Fibroblast of lung (primary cell): Measurements from ENCODE around the gene ART1. TPM values are rescaled to one million over a fixed set of nuclear protein-coding genes. Genes with fewer than 3 reads are reported as not detected.

Experiments used
- DNase-seq, 2 donors: peaks; one replicate each; pipeline versions ENCODE4 v3.0.0 to v3.0.0-alpha.2; 2010; ENCODE audit warnings: low read depth in 2 of 2
- H2AFZ ChIP-seq: 2 replicates; pipeline ENCODE4 v1.5.1; 2012; ENCODE audit warnings: low read length, control low read depth, inconsistent platforms
- H3K27ac ChIP-seq: 2 replicates; pipeline ENCODE4 v1.5.1; 2011; ENCODE audit warnings: low read length, control low read depth; ENCODE audit not compliant: insufficient read depth
- H3K27me3 ChIP-seq: 2 replicates; pipeline ENCODE4 v1.5.1; 2011; ENCODE audit warnings: mild to moderate bottlenecking, low read length; ENCODE audit not compliant: control insufficient read depth, insufficient read depth
- H3K36me3 ChIP-seq: 2 replicates; pipeline ENCODE4 v1.5.1; 2011; ENCODE audit warnings: low read length; ENCODE audit not compliant: control insufficient read depth, insufficient read depth
- H3K4me1 ChIP-seq: 2 replicates; pipeline ENCODE4 v1.5.1; 2011; ENCODE audit warnings: low read length; ENCODE audit not compliant: control insufficient read depth, insufficient read depth; ENCODE audit errors: extremely low read depth
- H3K4me2 ChIP-seq: 2 replicates; pipeline ENCODE4 v1.5.1; 2011; ENCODE audit warnings: low read length, control low read depth; ENCODE audit not compliant: insufficient read depth; ENCODE audit errors: extremely low read depth
- H3K4me3 ChIP-seq, 4 experiments: fragments of 200-600 bp in 1 of 4; sonication (generic) in 1 of 4; replicated peaks in 1 of 4; 2 replicates each; pipeline ENCODE4 v1.5.1; 2011 to 2016; ENCODE audit warnings: low read length in 4 of 4, low read depth in 3 of 4, mild to moderate bottlenecking in 3 of 4, control low read depth in 2 of 4, inconsistent platforms in 1 of 4, mixed read lengths in 1 of 4; ENCODE audit not compliant: insufficient read depth in 1 of 4; ENCODE audit errors: control extremely low read depth in 1 of 4
- H3K79me2 ChIP-seq: 2 replicates; pipeline ENCODE4 v1.5.1; 2012; ENCODE audit warnings: mild to moderate bottlenecking, low read length, inconsistent platforms; ENCODE audit not compliant: control insufficient read depth, insufficient read depth
- H3K9ac ChIP-seq: 2 replicates; pipeline ENCODE4 v1.5.1; 2011; ENCODE audit warnings: mild to moderate bottlenecking, low read length, control low read depth; ENCODE audit not compliant: insufficient read depth
- H3K9me3 ChIP-seq: 2 replicates; pipeline ENCODE4 v1.5.1; 2012; ENCODE audit warnings: low read depth, low read length; ENCODE audit not compliant: control insufficient read depth, insufficient read depth
- H4K20me1 ChIP-seq: 2 replicates; pipeline ENCODE4 v1.5.1; 2011; ENCODE audit warnings: low read length; ENCODE audit not compliant: control insufficient read depth, insufficient read depth; ENCODE audit errors: extremely low read depth
- EZH2 ChIP-seq: IDR thresholded peaks from 2 replicates; pipeline ENCODE4 v1.5.1; 2012; ENCODE audit warnings: low read length, control low read depth, mild to moderate bottlenecking; ENCODE audit errors: missing control alignments
- polyA plus RNA-seq, 2 donors: library from polyadenylated mRNA; depleted of rRNA in 1 of 2; stranded (reverse) in 1 of 2; unstranded in 1 of 2; fragments of >200 nt; gene quantifications; 2 replicates each; pipeline ENCODE4 v1.2.1, GENCODE V29; 2011 to 2012; ENCODE audit warnings: missing spikeins in 1 of 2
- total RNA-seq: library from RNA; depleted of rRNA; stranded (reverse); fragments of >200 nt; gene quantifications from 2 replicates; pipeline ENCODE4 v1.2.1, GENCODE V29; 2014
- TF ChIP-seq, protein P1 (sequence below), 2 donors: IDR thresholded peaks in 1 of 2; conservative IDR thresholded peaks in 1 of 2; 1 replicate in 1 of 2; 2 replicates in 1 of 2; pipeline ENCODE4 v1.5.1; 2011 to 2012; ENCODE audit warnings: low read length in 2 of 2, control low read depth in 1 of 2, inconsistent platforms in 1 of 2, low read depth in 1 of 2, mild to moderate bottlenecking in 1 of 2

ART1 gene
- total and polyA plus RNA-seq, 2 donors (not counting 1 experiment from before 2014, with no cell fraction given): not detected

DNA sequence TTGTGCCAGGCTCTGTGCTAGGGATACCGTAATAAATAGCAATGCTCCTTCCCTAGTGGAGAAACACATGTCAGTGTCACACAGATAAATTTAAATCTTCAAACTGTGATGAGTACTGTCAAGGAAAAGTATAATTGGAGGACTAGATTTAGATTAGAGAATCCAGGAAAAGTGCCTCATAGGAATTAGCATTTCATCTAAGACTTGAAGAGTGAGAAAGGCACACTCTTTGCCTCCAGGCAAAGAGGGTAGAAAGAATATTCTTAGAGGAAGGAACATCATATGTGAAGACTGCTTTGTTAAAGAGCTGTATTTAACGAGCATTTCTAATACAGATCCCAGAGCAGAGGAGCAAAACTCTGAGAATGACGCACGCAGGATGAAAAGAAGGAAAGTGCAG, 34.1 kb upstream of the ART1 start:
- no peak for DNase-seq
- H3K27me3 ChIP-seq: no peaks in the 10 kb centered on the region
- no peak for TF ChIP-seq EZH2
- TF ChIP-seq, protein P1, sequence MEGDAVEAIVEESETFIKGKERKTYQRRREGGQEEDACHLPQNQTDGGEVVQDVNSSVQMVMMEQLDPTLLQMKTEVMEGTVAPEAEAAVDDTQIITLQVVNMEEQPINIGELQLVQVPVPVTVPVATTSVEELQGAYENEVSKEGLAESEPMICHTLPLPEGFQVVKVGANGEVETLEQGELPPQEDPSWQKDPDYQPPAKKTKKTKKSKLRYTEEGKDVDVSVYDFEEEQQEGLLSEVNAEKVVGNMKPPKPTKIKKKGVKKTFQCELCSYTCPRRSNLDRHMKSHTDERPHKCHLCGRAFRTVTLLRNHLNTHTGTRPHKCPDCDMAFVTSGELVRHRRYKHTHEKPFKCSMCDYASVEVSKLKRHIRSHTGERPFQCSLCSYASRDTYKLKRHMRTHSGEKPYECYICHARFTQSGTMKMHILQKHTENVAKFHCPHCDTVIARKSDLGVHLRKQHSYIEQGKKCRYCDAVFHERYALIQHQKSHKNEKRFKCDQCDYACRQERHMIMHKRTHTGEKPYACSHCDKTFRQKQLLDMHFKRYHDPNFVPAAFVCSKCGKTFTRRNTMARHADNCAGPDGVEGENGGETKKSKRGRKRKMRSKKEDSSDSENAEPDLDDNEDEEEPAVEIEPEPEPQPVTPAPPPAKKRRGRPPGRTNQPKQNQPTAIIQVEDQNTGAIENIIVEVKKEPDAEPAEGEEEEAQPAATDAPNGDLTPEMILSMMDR (conservative IDR thresholded peaks at IDR 0.05 in 1 of 2, IDR thresholded peaks at IDR 0.05 in 1 of 2; ENCODE audit: low read depth in 1 of 2, low read length in 2 of 2): no peak
- H3K27ac ChIP-seq: no peak overlapping the region
- no peaks in the 10 kb centered on the region for H3K4me1 ChIP-seq
- H3K79me2 ChIP-seq: no peaks in the 10 kb centered on the region
- no peaks in the 10 kb centered on the region for H3K9me3 ChIP-seq
- no peak overlapping the region for H2AFZ ChIP-seq
- no peak overlapping the region for H3K9ac ChIP-seq
- H3K4me3 ChIP-seq: no peak overlapping the region
- H4K20me1 ChIP-seq: no peaks in the 10 kb centered on the region
- no peak overlapping the region for H3K4me2 ChIP-seq
- no peaks in the 10 kb centered on the region for H3K36me3 ChIP-seq

DNA sequence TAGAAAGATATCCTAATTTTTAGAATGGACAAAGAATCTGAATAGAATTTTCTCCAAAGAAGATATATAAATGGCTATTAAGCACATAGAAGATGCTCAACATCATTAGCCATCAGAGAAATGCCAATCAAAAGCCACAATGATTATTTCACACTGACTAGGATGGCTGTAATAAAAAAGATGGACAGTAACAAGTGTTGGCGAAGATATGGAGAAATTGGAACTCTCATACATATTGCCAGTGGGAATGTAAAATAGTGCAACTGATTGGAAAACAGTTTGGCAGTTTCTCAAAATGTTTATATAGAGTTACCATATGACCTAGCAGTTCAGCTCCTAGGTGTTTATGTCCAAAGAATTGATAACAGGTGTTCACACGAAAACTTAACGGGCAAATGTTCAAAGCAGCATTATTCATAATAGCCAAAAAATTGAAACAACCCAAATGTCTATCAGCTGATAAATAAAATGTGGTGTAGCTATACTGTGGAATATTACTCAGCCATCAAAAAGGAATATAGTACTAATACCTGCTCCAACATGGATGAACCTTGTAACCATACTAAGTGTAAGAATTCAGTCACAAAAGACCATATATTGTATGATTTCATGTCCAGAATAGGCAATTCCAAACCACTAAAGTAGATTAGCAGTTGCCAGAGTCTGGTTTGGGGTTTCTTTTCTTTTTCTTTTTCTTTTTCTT, 32.8 kb upstream of the ART1 start:
- H4K20me1 ChIP-seq: no peaks in the 10 kb centered on the region

DNA sequence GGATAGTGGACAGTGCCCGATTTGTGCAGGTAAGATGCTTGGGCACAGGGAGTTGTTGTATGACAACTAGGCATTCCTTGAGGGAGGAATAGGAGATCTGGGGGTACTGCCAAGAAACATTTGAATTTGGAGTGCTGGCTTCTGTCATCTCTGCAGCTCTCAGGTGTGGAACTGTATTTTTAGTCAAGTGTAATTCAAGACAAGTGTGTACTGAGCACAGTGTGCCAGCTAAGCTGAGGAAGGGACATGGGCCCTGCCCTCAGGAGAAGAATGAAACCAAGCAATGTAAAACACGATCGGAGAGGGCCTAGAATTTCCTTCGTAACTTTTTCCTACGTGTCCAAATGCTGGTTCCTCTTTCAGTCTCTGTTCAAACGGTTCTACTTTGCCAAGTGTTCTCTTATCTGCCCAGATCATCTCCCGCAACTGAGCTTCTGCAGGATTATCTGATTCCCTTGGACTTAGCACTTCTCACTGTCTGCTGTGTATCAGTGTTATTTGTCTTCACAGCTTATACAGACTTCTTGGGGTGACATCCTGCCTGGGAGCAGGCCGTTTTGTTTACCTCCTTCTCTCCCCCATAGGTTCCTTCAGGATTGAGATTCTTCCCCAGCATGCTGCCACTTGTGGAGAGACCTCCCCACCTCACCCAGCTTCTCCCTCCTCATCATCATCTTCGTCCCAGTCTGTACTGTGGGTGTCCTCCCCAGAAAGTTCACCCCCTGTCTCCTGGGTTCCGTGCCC, 30.8 kb upstream of the ART1 start:
- Histone ChIP-seq H3K4me3 (no peak overlapping the region), H4K20me1 (no peaks in the 10 kb centered on the region), H3K27me3 (no peaks in the 10 kb centered on the region), H3K36me3 (no peaks in the 10 kb centered on the region), H3K9ac (no peak overlapping the region), H2AFZ (no peak overlapping the region), H3K79me2 (no peaks in the 10 kb centered on the region), H3K27ac (no peak overlapping the region), H3K4me1 (no peaks in the 10 kb centered on the region), H3K4me2 (no peak overlapping the region), H3K9me3 (no peaks in the 10 kb centered on the region)
- DNase-seq: no peak
- TF ChIP-seq, protein P1 (conservative IDR thresholded peaks at IDR 0.05 in 1 of 2, IDR thresholded peaks at IDR 0.05 in 1 of 2; ENCODE audit: low read depth in 1 of 2, low read length in 2 of 2): no peak
- no peak for TF ChIP-seq EZH2

More for the DNA sequence above, 32.8 kb upstream of the ART1 start:
- no peak for DNase-seq
- H3K36me3 ChIP-seq: no peaks in the 10 kb centered on the region
- no peak overlapping the region for H3K27ac ChIP-seq
- H3K4me1 ChIP-seq: no peaks in the 10 kb centered on the region
- no peaks in the 10 kb centered on the region for H3K9me3 ChIP-seq
- H3K9ac ChIP-seq: no peak overlapping the region
- no peak overlapping the region for H2AFZ ChIP-seq
- H3K4me3 ChIP-seq: no peak overlapping the region
- no peaks in the 10 kb centered on the region for H3K79me2 ChIP-seq
- no peaks in the 10 kb centered on the region for H3K27me3 ChIP-seq
- TF ChIP-seq, protein P1 (conservative IDR thresholded peaks at IDR 0.05 in 1 of 2, IDR thresholded peaks at IDR 0.05 in 1 of 2; ENCODE audit: low read depth in 1 of 2, low read length in 2 of 2): no peak
- TF ChIP-seq EZH2: no peak
- no peak overlapping the region for H3K4me2 ChIP-seq
